SK-N-MC (cell line): ENCODE measurements around the gene ABHD1.

Experiments
- EZH2 ChIP-seq: fragments of 200-600 bp; sonication (generic); IDR thresholded peaks from one replicate; pipeline ENCODE4 v1.6.1; 2017; ENCODE audit warnings: antibody characterized with exemption
- FOXP2 ChIP-seq: optimal IDR thresholded peaks from 2 replicates; pipeline ENCODE3; 2011; ENCODE audit warnings: mild to moderate bottlenecking, moderate library complexity; ENCODE audit not compliant: insufficient read depth; ENCODE audit errors: extremely low read length, control extremely low read depth
- POLR2AphosphoS5 ChIP-seq: IDR thresholded peaks from 2 replicates; pipeline ENCODE4 v1.6.1; 2012; ENCODE audit warnings: mild to moderate bottlenecking, low read depth, low read length, borderline replicate concordance

DNA sequence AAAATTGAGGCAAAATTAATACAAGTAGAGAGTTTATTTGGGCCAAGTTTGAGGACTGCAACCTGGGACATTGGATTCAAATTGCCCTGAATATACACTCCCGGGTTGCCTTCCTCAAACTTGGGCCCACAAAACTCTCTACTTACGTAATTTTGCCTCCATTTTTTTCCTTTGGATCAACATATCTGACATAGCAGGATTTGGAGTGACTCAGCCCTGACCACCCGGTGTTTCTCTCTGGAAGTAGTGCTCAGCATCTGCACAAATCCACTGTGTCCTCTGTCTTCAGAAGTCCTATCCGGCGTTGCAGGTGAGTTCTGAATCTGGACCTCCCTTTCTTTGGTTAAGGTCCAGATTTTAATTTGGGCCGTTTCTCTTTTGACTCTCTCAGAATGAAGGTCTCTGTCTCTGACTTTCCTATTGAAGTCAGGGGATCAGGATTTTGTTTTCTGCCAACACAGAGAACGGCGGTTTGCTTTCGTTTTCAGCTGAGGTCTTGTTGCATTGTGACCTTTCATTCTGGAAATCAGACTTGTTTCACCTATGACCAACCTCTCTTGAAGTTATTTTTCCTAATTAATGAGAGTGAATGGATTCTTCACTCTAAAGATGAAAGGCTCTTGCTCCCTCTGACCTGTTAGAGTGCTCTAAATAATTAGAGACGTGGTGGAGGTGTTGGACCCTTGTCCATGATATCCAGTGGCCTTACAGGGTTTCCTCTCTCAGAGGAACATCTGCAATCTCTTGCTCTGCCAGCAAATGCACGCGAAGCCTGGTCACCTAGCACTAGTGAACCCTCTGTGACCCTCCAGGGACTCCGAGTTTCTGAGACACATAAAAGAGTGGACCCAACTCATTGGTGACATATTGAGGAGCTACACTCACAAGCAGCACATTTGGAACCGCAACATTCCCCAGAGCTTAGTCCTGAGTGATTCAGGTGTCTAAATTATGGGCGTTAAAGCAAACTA, 38.8 kb downstream of the ABHD1 start:
- TF ChIP-seq POLR2AphosphoS5 (no peak), EZH2 (no peak), FOXP2 (no peak)
